Posterior vena cava (tissue), 2 donors: Measurements from ENCODE around the gene C18orf32. TPM values are rescaled to one million over a fixed set of nuclear protein-coding genes. Genes with fewer than 3 reads are reported as not detected.
A peak's percentile ranks its signal among the peaks of the same experiment; 100 is the strongest.
"Not testable (repeated sequence)": the region's sequence is repeated elsewhere in the genome, so short reads cannot be mapped to it uniquely, and the experiment has no call there.

Experiments used
- DNase-seq: peaks from one replicate; pipeline ENCODE4 v3.0.0-alpha.2; 2020; ENCODE audit warnings: low spot score
- intact Hi-C, 2 donors: fragments of 100-400 bp; cut with DNase I; formaldehyde crosslinking; loops; one replicate each; pipeline versions ENCODE4 v1.14.1 to v1.14.2; 2022 to 2023
- total RNA-seq, 2 donors: library from RNA; stranded (reverse); fragmentation: NEBNext Ultra II Directional; extraction: Animal tissue kit (Norgen Biotek cat#: 25700); gene quantifications; one replicate each; pipeline ENCODE4 v1.2.1, GENCODE V29; 2021
- donor health status: DM: yes; HTN: yes; CAD: no.
- donor health status: DM: yes; HTN: yes; CAD: no.

The C18orf32 gene
- total RNA-seq, 2 donors from 2014 or later, result 58.8 to 60.7 TPM

DNA sequence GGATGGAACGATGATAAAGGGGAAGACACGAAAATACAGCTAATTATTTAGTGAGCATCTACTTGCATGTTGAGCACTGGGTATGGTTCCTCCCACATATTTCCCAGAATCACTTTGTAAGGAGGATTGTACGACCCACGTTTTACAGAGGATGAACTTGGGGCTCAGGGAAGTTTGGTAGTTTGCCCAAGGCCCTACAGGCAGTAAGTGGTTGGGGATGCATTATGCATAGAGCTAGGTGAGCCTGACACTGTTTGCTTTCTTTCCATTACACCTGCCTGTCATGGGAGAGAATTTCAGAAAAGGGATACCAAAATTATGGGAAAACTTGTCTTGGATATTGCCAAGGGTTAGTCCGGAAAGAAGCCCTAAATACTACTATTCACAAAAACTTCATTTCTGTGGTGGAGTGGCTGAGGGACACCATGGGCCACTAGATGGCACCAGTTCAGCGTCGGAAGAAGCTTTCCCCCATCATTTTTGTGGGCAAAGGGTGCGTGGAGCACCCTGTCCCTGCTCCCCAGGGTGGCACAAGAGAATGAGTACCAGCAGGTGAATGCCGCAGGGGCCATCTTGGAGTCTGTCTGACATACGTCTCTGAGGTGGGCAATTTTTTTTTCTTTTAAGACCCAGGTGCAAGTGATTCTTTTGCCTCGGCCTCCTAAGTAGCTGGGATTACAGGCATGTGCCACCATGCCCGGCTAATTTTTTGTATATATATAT lies 23.5 kb upstream of the C18orf32 start:
- peak; percentile 76 for DNase-seq
- intact Hi-C loops, result loop anchor here (2.0 to 5.0 kb wide), 2 partner anchors 342 to 348 kb away; no protein-coding TSS in a partner anchor

DNA sequence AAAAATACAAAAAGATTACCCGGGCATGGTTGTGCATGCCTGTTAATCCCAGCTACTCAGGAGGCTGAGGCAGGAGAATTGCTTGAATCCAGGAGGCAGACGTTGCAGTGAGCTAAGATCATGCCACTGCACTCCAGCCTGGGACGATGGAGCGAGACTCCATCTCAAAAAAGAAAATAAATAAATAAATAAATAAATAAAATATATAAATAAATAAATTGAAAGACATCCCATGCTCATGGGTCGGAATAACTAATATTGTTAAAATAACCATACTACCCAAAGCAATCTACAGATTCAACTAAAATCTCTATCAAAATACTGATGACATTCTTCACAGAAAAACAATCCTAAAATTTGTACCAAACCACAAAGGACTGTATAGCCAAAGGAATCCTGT lies 19.4 kb upstream of the C18orf32 start:
- DNase-seq, intact Hi-C loops: not testable (repeated sequence)

DNA sequence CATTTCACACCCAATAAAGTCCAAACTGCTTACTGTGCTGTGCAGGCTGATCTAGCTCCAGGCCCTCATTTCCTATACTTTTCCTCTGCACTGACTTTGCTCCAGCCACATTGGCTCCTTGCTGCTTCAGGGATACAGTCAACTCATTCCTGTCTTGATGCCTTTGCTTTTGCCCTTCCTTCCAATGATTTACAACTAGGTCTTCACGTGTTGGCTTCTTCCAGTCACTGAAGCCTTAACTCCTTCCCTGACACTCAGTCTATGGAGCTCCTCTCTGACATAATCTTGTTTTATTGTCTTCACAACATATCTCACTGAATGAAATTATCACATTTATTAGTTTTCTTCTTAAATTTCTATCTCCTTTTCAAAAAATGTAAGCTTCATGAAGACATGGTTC lies 16.9 kb upstream of the C18orf32 start:
- intact Hi-C loops, result no loop called here
- DNase-seq, result peak; percentile 3

DNA sequence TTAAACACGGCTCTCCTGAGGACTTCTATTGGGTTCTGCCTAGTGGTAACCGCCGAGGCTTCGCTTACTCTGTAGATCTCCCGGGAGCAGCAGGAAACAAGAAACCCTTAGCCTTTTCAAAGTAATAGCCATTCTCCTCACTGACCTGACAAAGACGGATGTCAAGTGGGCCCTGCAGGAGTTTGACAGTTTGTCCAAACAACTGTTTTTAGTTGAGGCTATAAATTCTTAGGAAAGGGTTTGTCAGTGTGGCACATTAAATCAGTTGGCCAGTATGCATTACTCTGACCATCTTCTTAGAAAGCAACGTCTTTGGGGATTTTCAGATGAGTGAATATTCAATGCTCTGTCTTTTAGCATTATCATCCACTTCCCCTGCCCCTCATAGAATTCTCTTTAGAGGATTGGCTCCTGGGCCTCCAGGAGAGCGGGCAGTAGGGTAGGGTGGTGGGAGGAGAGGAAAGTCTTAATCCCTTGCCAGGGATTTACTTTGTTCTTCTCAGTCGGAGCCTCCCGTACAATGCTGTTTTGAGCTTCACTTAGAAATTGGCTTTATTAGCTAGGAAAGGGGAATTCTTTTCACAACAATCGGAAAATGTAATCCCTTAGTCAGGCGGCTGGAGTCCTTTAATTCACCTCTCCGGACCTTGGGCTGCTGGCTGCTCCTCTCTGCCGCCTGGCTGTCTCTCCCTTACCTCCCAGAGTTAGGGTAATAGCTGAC lies 13.3 kb upstream of the C18orf32 start:
- DNase-seq, result peak; percentile 55
- intact Hi-C loops, result no loop called here

DNA sequence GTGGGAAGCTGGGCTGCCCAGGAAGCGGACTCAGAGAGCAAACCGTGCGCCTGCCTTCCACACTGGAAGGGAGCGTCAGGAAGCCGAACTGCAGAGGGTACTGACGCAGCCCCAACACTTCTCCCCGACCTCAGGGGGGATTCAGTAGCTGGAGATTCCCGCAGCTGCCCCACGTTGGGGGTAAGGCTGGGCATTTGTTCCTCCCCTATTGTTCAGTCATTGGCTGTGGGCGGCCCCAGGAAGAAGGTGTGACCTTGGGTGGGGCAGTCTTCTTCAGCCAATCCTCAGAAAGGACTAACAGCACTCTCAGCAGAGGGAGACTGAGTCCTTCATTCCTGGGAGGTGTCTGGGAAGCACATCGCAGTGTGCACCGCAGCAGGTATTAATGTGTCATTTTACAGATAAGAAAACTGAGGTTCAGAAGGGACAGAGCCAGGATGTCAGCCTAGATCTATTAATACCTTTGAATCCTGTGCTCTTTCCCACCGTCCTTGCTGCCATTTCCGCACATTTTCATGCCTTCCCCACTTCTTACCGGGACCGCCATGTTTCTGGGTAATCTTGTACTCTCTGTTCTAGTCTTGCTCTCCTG lies 12.1 kb upstream of the C18orf32 start:
- intact Hi-C loops, result no loop called here
- peak; percentile 70 for DNase-seq

DNA sequence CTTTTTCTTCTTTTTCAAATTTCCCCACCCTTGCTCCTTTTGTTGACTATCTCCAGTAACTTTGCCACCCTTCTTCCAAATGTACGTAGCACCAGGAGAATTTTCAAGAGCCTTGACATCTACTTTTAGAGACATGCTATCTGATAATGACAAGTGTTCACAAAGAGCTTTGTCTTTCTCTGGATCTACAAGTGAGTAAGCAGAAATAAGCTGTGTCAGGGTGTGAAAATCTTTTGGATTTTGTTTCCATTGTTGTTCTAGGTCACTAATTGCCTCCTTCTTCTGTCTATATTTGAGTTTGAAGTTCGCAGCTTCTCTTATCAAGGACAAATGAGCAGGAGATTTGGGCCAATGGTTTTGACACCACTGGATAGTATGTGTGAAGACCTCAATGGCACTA lies 8.4 kb upstream of the C18orf32 start:
- intact Hi-C loops, result no loop called here
- no peak for DNase-seq

DNA sequence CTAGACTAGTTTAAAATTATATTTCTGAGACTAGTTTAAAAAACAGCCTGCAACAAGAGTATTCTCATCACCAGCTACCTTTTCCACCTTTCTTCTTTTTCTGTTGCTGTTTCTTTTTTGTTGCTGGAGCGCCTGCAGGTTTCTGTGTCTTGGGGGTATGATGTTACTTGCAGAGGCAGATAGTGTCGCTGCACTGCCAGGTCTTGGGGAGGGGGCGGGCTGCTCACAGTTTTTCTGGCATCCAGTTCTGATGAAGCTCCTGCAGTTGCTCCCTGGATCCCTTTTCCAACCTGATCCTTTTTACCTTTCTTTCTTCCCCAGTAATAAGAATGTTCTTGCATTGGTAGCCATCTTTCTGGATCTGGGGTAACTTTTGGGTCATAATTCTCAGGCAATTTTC lies 8.0 kb upstream of the C18orf32 start:
- intact Hi-C loops, result no loop called here
- DNase-seq, result peak; percentile 31

DNA sequence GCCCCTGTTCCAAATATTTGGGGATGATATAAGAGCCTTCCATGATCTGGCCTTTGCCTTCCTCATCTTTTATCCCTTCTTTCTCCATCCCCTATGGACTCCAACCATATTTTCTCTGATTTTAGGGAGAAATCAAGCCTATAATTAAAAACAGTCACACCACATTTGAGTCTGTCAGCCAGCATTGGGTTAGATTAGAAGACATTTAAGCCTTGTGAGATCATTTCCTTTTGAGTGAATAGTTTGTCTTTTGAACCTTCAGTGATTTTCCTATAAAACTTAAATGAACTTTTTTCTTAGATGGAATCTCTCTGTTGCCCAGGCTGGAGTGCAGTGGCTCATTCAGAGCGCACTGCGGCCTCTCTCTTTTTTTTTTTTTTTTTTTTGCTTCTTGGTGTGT lies 7.6 kb upstream of the C18orf32 start:
- no peak for DNase-seq

DNA sequence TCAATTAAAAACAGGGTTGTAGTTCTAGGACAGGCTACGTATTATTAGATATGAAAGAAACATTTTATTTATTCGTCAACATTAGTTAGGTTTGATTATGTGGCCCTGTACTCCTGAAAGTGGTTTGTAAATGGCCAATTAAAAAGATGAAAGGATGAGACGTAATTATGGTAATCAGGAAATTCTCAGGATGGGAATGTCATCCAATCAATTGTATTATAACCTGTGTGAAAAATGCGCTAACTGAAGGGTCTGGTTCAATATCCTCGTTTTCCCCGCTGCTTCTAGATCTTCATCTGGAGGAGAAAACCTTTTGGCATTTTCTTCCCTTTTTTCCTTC lies 5.6 kb upstream of the C18orf32 start:
- no peak for DNase-seq
- intact Hi-C loops, result no loop called here

More for the DNA sequence above, 7.6 kb upstream of the C18orf32 start:
- intact Hi-C loops, result no loop called here

DNA sequence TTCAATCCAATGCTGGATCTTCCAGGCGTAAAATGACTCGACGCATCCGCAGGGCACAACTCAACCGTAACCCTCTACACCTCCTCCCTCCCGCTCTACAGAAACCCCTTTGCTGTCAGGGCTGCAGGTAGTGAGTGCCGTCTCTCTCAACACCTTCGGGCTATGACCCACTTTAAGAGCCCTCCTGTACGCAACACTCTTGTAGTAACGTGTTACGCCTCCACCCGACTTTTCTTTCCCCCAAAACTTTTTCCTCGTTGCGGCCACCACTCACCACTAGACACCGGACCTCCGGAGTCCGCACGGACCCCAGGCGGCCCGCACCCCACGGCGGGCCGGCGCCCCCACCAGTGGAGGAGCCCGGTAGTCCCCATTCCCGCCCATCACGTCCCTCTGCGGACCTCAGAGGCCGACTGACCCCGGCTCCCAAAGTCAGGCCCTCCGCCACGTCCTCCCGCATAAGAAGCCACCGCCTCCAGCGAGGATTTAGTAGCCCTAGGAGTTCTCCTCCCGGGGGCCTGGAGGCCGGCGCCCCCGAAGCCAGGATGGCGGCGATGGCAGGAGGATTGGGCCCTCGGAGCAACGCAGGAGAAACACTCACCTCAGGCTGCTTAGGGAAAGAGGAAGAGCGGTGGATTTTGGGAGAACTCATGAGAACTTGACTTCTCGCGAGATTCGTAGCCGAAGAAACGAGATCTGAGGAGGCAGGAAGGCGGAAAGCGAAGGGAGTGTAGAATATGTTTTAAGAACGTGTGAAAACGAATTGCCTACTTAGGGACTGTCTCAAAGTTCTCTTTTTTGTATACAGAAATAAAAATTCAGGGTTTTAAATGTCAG lies 5.0 kb upstream of the C18orf32 start, which contains the start of gene RPL17:
Gene RPL17 (minus strand): TSS at position 609 of the 837 bp plus-strand sequence.
- peak; percentile 88 for DNase-seq
- intact Hi-C loops, result no loop called here

DNA sequence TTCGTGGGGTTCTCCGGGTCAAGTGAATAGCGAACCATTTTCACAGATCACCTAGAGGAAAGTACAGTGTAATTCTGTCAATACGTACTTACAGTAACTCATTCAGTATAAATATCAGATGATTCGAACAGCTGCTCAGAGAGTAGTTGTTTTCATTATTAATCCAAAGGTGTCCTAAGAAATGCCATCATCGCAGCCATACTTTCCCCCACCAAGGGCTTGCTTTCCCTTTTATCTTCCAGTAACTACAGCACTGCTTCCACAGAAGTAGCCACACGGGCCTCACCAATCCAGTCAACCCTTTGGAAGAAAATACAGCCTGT lies 4.5 kb upstream of the C18orf32 start:
- DNase-seq, result no peak
- intact Hi-C loops, result no loop called here

DNA sequence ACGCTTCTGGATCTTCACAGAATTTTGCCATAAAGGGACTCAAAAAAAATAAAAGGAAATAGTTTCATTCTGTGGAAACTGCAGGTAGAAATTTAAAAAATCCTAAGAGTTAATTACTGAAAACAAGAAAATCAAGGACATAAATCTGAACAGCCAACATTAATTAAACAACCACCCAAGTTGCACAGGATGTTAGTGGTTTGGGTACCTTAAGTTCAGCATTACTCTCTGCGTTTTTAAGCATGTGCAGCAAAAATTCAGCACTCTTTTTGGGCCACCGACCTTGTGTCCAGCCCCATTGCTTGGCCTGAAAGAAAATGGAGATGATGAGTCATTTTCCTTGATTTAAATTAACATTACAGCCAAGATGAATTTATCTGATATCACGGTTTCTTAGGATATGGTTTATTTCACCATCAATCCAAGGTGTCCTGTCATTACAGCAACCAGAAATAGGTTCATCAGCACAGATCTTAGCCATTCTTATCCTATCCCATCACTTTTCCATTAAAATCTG lies 3.3 kb upstream of the C18orf32 start:
- intact Hi-C loops, result no loop called here
- no peak for DNase-seq

DNA sequence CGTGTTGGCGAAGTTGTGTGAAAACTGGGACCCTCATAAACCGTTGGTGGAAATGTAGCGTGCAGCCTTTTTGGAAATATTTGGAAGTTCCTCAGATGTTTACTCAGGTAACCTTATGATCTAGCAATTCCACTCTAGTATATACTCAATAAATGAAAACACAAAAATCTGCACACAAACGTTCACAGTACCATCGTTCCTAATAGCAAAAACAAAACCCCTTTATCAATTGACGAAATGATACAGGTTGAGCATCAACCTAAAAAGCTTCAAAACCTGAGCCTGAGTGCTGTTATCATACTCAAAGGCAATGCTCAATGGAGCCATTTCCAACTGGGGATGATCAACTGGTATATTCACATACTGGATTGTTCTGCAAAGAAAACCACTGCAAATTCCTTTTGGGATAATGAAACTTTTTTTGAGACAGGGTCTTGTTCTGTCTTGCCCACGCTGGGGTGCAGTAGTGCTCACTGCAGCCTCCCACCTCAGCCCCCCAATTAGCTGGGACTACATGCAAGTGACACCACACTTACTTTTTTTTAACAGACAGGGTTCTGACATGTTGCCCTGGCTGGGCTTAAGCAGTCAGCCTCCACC lies 777 bp upstream of the C18orf32 start:
- DNase-seq, result no peak
- intact Hi-C loops, result no loop called here

DNA sequence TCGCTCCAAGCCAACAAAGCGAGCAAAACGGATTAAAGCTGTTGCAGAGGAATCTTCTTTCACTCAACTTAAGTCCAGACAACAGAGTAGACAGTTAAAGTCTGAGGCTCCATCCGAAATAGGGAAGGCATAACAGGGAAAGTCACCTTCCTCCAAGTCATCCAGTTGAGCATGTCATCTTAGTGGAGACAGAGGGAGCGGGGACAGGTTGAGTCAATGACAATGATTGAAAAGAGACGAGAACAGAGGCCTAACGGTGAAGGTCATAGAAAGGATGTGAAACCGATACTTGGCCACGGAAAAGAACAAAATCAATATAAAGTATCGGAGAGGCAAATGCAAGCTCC lies 455 bp downstream of the C18orf32 start:
- DNase-seq, result no peak
- intact Hi-C loops, result no loop called here

DNA sequence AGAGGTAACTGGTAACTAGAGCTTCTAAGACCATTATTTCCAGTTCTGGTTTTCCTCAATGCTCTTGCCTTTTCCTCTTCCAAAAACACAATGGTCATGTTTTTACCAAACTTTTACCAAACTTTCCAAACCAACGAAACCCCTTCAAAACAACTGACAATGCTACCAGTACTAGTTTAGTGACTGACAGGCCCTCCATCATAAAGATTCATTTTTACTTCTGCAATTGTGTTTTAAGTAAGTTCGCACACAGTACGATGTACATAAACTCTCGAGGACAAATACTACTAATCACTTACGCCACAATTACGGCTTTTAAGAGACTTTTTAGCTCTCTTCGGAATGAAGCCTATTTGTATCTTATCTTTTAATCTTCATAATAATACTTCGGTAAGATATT lies 900 bp downstream of the C18orf32 start:
- no peak for DNase-seq
- intact Hi-C loops, result no loop called here

DNA sequence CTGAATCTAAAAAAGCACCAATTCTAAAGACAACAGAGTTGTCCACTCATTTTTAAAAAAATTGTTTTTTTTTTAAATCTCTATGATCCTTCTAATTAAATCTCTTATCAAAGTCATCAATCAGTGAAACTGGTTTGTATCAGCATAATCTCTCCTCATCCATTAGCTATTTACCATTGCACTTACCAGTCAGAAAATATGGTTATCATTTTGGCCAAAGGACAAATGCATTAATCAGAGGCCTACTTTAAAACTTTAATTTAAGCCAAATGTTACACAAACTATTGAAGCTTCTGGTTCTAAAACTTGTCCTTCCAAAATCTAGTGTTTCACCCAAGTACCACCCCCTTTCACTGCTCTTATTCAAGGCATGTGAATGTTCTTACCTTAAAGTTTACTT lies 3.8 kb downstream of the C18orf32 start:
- intact Hi-C loops, result no loop called here
- no peak for DNase-seq

DNA sequence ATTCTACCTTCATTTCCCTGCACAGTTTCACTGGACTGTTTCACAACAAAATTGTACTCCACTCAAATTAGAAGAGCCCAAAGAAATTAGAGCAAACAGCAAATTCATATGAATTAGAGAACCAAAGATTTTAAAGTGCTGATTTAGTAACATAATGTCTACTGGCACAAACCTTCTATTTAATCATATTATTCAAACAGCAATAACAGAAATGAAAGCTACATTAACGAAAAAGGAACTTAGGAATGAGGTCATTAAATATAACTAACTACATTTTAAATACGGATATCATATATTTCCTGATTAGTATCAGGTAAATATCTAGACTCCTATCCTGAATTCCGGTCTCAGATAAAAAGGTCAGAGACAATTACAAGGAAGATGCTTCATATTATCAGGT lies 5.1 kb downstream of the C18orf32 start:
- intact Hi-C loops, result no loop called here
- no peak for DNase-seq

DNA sequence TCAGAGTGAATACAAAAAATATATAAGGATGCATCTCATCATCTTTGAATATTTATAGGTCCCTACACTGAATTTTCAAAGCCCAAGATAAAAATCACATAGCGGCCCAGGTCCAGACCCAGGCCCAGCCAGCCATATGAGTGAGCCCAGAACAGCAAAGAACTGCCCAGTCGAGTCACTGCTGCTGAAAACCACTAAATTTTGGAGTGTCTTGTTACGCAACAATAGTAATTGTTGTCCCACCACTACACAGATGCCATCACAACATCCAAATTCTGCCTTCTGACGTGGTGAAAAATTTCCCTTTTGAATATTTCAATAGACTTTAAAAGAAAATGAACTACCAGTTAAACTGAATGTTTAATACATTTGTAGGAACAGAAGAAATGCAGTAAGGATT lies 5.7 kb downstream of the C18orf32 start:
- DNase-seq, result no peak
- intact Hi-C loops, result no loop called here

DNA sequence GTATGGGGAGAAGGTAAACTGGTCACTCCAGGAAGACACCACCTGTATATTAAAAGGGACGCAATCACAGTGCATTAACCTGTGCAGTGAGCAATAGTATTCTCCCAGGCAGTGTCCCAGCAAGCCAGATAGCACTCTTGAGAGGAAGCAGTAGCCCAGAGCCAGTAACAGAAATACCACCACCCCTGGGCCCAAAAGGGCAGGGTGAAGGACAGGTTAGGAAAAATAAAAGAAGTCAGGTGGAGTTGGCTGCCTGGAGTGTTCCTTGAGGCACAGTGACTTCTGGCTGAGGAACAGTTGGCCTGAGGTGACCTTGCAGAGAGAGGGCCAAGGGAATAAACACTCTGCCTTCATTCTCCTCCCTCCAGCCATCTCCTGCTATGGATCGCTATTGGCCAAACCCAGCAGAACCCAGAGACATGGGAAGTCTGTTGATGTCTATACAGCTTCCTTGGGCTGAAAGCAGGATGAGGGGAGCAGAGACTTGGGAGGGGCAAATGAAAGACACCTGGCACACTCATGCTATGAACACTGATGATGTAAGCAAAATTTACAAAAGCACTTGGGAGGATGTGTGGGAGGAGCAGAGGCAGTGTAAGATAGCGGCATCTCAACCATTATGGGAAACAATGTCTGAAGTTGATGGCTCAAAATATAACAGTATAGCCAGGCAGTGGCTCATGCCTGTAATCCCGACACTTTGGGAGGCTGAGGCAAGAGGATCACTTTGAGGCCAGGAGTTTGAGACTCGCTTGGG lies 7.5 kb downstream of the C18orf32 start:
- DNase-seq, result no peak
- intact Hi-C loops, result no loop called here
